Renal cortex interstitium (tissue), 11 donors: ENCODE data around the gene SLC35D1. TPM values are rescaled to one million over a fixed set of nuclear protein-coding genes. Genes with fewer than 3 reads are reported as not detected.

Experiments used
- DNase-seq, 11 donors: peaks; one replicate each; pipeline ENCODE4 v3.0.0-alpha.2; 2013; ENCODE audit warnings: low read depth in 9 of 11, low spot score in 4 of 11; ENCODE audit errors: extremely low read depth in 1 of 11
- polyA plus RNA-seq, 3 donors: library from polyadenylated mRNA; unstranded; fragments of 120-200 nt; gene quantifications; one replicate each; pipeline ENCODE4 v1.2.1, GENCODE V29; 2013; ENCODE audit not compliant: insufficient read length in 3 of 3

The SLC35D1 gene
- polyA plus RNA-seq, 3 donors: 13.4 to 15.9 (median 14.7) TPM

DNA sequence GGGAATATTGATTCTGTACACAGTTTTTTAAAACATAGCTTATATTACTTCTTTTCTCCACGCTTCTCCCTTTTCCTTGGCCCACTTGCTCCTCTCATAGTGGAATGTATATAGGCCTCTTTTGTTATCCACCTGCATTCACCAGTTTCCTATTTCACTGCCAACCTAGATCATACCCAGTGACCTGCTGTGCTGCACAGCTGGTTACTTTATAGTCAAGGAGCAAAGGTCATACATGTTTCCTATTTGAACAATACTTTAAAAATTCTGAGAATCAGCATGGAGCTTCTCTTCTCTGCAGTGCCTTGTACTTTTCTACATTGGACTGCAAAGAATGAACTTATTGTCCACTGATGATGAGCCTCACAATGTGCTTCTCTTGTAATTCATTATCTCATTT, 4.3 kb upstream of the SLC35D1 start:
- DNase-seq: no peak

DNA sequence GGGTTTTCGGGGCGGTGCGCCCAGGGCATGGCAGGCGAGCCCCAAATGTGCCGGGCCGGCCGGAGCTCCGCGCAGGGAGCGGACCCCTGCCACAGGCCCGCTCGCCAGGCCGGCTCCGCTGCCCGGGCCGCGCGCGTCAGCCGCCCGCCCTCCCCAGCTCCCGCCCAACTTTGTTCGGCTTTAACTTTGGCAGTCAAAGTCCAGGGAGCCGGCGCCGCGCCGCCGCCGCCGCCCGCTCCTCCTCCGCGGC, 488 bp downstream of the SLC35D1 start:
- peak in 7 of 11 donors; percentile 33 to 70 (median 52) for DNase-seq

DNA sequence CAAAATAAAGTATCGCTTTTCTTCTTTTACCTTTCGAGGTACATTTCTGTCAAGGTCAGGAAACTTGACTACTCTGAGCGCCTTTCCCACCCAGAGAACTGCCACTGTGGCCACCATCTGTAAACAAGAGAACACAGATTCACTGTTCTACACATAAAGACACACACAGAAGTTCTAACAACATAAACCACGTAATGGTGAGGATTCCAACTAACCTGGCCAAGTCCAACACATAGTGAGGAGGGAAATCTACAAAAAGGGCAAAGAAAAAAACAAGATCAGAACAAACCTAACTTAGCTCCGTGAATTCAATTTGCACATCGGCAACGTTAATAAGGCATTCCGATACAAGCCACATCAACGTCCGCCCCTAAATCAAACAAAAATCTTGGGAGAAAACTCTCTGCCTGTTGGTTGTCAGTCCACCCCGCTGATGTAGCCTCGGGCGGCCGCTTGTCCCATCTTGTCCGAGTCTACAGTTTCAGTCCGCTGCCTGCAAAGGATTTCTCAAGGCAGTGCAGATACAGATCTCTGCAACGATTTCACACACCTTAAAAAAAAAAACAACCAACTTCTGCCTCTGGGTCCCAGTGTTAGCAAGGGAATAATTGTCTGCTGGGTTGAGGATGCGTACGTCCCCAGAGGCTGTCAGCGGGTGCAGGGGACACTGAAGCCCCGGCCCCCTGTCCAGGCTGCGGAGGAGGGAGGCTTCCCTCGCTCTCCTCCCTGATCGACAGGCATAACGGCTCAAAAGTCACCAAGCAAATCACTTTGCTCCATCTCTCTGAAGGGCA, 1.0 kb downstream of the SLC35D1 start:
- peak in 9 of 11 donors; percentile 7 to 47 (median 31) for DNase-seq

DNA sequence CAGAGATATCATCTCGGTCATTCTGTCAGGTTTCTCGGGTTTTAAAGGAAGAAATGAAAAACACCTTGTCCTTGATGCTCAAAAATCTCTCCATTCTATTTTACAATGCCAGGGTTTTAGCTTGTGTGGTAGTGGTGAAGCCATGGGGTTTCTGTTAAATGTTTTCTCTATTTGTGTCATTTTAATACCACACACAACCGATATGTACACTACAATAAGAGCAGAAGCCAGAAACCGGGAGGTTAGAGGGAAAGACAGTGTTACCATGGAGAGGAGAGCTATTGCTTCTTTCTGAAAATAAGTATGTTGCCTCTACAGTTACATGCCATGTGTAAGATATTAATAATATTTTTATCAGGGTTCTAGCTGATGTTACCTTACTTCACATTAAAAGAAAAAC, 2.8 kb downstream of the SLC35D1 start:
- DNase-seq: no peak

DNA sequence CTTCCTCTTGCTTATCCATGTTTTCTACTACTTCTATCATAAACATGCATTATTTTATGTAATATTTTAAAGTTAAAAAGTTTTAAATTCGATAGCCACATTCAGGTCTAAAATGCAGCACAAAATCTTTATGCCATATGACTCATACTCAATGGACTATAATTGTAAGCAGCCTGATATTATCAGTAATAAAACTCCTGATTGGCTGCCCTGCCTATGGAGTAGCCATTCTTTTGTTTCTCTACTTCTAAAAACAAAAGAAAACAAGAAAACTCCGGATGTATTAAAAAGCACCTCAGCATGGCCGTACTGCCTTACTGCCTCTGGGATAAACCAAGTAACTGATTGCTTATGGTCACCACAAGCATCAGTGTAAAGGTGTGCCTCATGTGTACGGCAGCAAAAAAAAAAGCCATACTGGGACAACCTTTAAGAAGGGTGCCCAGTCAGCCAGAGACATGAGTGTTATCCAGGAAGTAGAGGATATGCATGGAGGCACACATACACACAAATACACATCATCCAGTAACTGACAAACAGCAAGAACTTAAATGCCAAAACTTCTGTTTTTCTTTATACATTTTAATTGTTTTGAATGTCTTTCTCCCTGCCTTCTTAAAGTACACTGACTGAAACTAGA, 9.2 kb downstream of the SLC35D1 start:
- DNase-seq: no peak

DNA sequence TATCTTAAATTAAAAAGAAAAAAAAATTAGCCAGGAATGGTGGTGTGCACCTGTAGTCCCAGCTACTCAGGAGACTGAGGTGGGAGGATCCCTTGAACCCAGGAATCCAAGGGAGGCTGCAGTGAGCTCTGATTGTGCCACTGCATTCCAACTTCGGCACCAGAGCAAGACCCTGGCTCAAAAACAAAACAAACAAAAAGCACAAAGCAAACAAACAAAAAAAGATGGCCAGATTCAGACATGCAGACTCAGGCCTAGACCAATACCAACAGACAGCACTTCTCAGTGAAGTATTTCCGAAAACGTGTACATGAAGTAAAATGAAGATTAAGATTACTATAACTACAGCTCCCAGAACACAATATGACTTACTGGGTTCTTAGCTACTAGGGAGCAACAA, 10.6 kb downstream of the SLC35D1 start:
- DNase-seq: no peak

DNA sequence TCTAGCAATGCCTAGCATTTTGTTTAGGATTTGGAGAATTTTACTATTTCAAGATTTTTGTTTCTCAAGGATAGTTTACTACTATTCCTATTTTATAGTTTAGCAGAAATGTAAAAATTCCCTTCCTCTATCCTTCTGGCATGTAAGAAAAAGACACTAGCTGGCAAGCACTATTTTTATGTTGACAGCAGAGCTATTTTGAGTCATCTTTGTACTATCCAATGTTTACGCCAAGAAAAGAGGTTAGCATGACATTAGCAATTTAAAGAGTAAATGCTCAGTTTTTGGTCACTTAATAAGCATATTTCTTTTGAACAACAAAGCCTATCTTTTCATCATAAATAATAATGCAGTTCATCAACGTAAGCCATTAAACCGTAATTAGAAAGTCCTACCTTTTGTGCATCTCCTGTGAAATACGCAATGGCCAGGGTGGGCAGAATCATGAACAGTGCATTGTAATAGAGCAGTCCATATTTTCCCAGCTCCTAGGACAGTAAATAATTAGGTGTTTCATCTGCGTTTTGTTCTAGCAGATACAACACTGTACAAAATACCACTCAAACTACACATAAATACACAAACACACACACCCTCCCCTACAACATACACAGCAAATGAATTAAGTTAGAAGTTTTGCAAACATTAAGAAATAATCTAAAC, 12.0 kb downstream of the SLC35D1 start:
- DNase-seq: no peak

DNA sequence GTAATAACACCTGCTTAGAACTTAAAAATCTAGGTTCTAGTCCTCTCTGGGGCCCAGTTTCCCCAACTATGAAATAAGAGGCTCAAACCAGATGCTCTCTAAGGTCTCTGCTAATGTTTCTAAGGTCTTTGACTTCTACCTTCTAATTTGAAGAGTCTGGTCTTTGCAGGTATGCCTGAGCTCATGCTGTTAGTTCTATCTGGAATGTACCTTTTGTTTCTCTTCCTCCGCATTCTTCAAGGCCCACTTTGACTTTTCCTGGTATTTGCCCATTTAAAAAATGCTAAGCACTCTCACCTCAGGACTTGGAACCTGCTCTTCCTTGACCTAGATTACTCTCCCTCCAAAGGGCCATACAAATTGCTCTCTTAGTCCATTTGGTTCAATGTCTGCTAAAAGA, 13.5 kb downstream of the SLC35D1 start:
- DNase-seq: no peak

DNA sequence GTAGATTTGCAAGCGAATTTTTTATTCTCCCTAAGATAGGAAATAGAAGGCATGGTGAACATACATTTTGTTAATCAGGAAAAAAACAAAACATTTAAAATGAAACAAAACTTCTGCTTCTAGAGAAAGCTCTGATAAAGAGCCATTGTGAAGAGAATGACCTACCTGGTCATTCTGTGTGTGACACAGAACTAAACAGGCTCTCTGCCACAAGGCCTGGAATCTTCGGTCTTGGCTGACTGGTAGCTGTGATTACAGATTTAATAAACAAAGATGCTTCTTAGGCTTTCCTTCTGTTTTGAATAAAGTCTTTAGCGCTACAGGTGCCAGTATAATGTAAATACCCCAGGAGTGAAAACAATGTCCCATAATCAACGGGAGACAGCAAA, 22.1 kb downstream of the SLC35D1 start:
- no peak for DNase-seq

DNA sequence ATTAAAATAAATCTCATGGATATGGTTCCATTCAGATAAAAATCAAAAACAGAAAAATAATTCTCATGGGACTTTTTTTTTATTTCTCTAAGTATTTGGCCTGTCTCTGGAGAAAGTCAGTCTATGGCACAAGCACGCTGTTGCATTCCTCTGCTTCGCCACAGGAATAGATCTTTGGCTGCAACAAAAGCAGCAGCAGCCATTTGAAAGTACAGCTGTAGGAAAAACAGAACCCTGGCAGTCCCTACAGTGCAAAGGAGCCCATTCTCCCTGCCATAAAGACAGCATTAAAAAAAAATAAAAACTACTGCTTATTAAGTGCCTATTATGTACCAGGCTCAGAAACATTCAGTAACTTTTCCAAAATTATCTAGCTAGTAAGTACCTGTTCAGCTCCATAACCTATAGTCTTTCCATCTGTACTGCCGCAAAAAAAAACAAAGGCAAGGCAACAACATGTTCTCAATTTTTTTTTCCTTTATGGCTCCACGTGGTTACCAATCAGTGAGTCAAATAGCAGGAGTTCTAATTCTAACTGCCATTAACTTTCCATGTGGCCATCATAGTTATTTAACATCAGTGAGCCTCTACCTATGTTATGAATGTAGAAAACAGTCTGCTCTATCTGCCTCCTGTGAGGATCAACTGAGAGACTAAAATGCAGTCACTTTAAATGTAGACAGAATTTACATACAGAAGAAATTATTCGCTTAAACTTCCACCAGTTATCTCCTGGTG, 22.7 kb downstream of the SLC35D1 start:
- DNase-seq: no peak

DNA sequence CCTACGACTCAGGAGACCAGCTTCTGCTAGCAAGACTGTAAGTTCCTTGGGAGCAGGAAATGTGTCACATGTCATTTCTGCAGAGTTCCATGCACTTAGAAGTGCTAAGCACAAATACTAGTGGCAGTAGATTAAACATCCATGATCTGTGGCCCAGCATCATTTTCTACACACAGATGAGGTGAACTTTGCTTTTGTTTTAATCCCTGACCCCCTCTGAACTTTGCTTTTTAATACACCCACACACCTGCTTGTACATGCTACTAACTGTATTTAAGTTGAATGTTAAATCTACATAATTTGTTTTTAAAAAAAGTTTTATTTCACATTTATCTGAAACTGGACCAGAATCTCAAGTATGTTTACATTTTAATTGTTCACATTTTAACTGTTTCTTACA, 24.5 kb downstream of the SLC35D1 start:
- DNase-seq: no peak

DNA sequence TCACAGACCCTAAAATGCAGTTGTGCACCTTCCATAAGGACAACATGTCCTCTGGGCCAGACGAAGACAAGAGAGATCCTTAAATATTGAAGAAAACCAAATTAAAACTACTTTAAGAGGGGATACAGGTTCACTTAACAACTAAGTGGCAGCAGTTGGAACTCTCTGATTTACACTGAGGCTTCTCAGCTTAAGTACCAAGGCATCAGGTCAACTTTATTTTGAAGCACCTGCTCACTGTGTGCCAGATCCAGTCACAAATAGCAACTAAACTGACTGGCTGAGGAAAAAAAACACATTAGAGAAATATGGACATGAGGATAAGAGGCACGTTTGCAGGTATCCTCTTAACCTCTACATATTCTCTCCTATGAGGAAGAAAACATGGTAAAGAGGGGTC, 33.2 kb downstream of the SLC35D1 start:
- DNase-seq: no peak

DNA sequence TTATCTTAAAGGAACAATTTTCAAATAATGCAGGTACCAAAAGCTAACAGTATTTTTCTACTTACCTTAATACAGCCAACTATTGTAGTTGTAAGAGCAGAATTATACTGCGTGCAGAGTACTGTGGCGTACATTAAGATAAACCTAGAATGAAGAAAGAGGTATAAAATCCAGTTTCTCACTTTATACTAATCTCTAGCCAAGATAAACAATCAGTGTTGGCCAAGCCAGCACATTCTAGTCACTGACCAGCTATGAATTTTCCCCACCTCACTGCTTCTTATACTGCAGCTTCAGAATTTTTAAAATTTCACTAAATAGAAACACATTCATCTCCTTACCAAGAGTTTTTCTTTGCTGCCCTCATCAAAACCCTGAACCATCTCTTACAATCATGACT, 33.6 kb downstream of the SLC35D1 start:
- no peak for DNase-seq

DNA sequence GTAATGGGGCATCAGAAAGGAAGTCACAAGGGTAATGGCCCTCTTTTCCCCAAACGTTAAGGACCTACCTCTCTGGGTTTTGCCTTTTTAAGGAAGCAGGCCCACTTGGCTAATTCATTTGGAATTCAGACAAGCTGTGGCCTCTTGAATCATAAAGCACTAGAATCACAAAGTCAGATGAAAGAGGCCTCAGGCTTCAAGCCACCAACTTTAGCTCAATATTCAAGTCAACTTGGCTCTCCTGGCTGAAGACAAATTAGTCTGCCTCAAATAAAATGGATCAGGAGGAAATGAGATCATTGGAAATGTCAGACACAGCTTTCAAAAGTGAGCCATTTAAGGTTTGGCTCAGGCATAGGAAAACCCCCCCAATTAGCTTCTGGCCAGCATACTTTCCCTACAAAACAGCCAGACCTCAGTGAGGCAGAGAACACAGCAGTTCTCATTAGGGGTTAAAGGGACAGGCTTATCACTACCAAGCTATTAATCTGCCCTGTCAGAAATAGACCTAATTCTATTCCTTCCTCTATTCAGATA, 34.3 kb downstream of the SLC35D1 start:
- DNase-seq: peak in 6 of 11 donors; percentile 11 to 22 (median 18)

DNA sequence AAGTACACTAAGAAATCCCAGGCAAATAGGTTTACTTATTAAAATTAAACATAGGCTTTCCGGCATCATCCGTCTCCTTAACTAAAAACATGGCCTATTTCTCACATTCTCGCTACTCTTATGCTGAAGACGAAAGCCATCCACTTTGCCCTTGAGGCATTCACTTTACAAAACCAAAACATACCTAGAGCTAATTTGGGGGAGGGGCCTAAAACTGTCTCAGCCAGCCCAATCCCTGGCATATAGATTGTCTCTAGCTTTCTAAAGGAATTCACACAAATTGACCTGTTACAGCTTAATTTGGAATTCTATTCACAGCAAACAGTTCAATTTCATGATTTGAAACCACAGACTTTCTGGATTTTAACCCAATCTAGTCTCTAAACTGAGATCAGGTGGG, 34.8 kb downstream of the SLC35D1 start:
- no peak for DNase-seq

DNA sequence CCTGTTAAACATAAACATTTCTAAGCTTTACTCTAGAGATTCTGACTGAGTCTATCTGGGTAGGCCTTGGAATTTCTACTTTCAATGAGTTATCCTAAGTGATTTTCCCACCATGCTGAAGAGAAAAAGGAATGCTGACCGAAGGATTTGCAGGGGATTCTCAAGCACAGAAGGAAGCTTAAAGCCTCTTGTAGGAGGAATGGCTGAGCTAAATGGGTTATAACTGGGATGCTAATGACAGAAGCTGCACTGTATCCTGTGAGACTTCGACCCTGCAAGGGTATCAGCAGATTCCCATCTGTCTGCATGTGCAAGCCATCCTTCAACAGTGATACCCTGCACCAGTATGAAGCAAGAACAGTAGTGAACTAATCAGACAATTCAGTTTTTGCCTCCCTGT, 35.4 kb downstream of the SLC35D1 start:
- no peak for DNase-seq

DNA sequence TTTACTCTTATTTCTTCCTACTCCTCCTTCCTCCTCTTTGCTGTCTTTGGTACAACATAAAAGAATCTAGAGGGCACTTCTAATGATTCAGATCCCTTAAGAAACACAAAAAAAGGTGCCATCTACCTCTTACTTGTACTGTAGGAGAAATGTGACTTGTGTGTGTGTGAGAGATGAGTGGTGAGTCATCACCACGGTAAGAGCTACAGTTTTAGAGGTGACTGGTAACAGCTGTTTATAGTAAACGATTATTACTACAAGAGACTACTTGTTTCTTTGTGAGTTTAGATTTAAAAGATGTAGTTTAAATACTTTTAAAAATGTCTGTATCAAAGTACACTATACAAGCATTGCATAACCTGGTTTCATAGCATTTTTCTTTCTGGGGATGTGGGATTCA, 40.4 kb downstream of the SLC35D1 start:
- DNase-seq: no peak

DNA sequence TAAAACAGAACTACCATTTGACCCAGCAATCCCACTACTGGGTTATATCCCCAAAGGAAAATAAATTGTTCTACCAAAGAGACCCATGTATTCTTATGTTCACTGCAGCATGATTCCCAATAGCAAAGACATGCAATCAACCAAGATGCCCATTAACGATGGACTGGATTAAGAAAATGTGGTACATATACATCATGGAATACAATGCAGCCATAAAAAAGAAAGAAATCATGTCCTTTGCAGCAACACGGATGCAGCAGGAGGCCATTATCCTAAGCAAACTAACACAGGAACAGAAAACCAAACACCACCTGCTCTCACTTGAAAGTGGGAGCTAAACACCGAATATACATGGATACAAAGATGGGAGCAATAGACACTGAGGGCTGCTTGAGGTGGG, 44.2 kb downstream of the SLC35D1 start:
- DNase-seq: no peak

DNA sequence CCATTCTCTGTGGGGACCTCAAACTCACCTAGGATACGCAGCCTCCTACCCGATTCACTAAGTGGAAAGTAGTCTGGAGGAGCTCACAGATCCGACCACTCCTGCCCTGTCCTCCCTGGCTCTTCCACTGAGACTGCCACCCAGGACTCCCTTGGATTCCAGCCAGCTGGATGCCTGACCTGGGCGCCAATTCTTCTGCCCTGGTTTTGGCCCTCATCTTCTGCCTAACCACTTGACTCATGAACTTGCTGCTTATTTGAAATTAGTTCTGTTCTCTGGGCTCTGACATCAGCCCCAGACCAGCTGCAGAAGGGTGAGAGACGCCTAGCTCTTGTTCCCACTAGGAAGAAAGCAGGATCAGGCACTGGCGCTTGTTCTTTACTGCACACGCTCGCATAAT, 48.9 kb downstream of the SLC35D1 start:
- DNase-seq: no peak

DNA sequence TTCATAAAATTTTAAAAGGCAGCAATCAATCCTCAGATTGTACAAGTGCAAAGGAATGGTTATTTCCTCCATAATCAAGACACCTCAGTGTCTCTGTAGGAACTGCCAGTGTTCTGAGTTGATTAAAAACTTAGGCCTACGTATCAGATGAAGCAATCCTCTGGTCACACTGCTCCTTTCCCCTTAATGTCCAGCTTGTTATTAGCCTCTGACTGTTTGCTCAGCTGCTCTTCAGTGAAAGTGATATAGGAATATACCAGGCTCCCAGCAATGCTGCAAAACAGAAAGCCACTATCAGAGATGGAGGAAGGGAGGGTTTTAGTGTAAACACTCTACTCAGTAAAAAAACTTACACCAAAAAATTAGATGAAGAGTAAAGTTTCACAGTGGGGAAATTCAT, 49.8 kb downstream of the SLC35D1 start:
- peak in 1 of 11 donors; percentile 25 for DNase-seq
